NB4 (cell line): ENCODE measurements around the gene ELFN2.

Source experiments
- POLR2A ChIP-seq: IDR thresholded peaks from 2 replicates; pipeline ENCODE4 v1.6.1; 2011; ENCODE audit warnings: mild to moderate bottlenecking; ENCODE audit not compliant: insufficient read length; ENCODE audit errors: extremely low read depth
- TF ChIP-seq, protein P1 (sequence below): IDR thresholded peaks from 2 replicates; pipeline ENCODE4 v1.6.1; 2011; ENCODE audit warnings: low read depth, low read length
- TF ChIP-seq, protein P2 (sequence below): IDR thresholded peaks from one replicate; pipeline ENCODE4 v1.5.1; 2012; ENCODE audit warnings: low read depth, low read length

DNA sequence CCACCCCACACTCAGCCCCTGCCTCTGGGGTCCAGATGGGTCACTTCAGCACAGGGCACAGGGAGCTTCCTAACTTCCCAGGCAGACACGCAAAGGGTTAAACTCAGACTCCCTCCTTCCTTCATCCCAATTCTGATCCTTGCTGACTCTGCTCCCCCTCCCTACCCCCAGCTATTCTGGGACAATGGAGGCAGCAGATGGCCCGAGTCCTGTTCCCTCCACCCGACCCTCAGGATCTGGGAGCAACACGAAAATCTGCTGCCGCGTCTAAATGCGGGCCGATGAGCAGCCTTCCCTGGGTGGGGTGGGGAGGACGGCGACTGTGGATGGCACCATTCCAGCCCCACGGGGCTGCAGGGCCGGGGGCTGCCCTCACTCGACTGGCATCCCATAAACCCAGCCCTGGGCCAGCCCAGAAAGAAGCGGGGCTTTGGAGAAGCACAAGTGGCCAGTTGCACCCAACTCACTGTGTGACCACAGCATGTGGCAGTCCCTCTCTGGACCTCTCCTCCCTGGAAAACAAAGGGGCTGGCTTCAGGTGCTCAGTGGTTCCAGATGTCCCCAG, 40.2 kb upstream of the ELFN2 start:
- TF ChIP-seq, protein P1, sequence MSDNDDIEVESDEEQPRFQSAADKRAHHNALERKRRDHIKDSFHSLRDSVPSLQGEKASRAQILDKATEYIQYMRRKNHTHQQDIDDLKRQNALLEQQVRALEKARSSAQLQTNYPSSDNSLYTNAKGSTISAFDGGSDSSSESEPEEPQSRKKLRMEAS: no peak
- TF ChIP-seq, protein P2, sequence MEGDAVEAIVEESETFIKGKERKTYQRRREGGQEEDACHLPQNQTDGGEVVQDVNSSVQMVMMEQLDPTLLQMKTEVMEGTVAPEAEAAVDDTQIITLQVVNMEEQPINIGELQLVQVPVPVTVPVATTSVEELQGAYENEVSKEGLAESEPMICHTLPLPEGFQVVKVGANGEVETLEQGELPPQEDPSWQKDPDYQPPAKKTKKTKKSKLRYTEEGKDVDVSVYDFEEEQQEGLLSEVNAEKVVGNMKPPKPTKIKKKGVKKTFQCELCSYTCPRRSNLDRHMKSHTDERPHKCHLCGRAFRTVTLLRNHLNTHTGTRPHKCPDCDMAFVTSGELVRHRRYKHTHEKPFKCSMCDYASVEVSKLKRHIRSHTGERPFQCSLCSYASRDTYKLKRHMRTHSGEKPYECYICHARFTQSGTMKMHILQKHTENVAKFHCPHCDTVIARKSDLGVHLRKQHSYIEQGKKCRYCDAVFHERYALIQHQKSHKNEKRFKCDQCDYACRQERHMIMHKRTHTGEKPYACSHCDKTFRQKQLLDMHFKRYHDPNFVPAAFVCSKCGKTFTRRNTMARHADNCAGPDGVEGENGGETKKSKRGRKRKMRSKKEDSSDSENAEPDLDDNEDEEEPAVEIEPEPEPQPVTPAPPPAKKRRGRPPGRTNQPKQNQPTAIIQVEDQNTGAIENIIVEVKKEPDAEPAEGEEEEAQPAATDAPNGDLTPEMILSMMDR: no peak
- no peak for TF ChIP-seq POLR2A
